AG10803 (cell line): ENCODE data around the gene DNPH1.
A peak's percentile ranks its signal among the peaks of the same experiment; 100 is the strongest.

Experiments
- DNase-seq: peaks from one replicate; pipeline ENCODE4 v3.0.0; 2010; ENCODE audit warnings: low read depth
- H3K4me3 ChIP-seq: 2 replicates; pipeline ENCODE4 v1.5.1; 2011; ENCODE audit warnings: mild to moderate bottlenecking, low read length, control low read depth
- CTCF ChIP-seq: conservative IDR thresholded peaks from 2 replicates; pipeline ENCODE4 v1.5.1; 2011; ENCODE audit warnings: mild to moderate bottlenecking, low read length, control low read depth, inconsistent platforms

DNPH1 gene

DNA sequence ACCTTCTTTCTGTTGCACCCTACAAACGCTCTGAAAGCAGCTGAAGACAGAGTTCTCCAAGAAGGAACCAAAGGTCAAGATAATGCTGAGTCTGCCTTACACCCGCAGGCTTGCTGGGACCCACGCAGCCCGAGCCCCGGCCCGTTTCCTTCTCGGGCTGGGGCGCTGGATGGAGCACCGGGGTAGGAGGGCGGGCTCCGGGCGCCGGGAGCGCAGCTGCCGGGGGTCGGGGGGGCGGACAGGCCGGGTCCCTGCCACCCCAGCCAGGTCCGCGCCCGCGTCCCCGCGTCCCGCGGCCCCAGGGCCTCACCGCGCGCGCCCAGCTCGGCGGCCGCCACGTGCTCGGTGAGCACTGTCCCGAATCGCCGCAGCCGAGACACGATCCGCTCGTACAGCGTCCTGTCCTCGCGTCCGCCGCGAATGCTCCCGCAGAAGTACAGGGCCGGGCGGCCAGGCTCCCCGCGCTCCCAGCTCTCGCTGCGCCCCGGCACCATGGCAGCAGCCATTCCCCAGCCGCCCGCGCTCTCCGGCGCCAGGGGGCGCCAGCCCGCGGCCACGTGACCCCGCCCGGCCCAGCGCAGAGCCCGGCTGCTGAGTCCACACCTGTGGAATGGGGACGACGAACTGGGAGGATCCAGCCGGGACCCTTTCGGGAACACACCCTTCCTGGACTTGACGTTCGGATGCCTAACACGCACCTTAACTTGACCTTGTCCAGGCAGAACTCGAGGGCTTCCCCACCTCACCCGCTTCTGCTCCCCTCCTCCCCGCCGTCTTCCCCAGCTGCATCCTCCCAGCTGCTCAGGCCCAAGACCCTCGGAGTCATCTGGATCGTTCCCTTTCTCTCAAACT is at the start of gene DNPH1:
Gene DNPH1, minus strand, starts transcription at position 531 of the 852 bp plus-strand sequence. Its CDS starts 25 bp downstream, at position 506.
- TF ChIP-seq CTCF: peak; percentile 44
- peak; percentile 59 for DNase-seq
- peak within 1 kb of the TSS; percentile 64 for H3K4me3 ChIP-seq

GRCh38 chr6:43278524-43279078 is 49.3 kb upstream of the DNPH1 start:
- peak; percentile 39 for DNase-seq
- TF ChIP-seq CTCF: no peak
- H3K4me3 ChIP-seq: no peak overlapping the region

DNA sequence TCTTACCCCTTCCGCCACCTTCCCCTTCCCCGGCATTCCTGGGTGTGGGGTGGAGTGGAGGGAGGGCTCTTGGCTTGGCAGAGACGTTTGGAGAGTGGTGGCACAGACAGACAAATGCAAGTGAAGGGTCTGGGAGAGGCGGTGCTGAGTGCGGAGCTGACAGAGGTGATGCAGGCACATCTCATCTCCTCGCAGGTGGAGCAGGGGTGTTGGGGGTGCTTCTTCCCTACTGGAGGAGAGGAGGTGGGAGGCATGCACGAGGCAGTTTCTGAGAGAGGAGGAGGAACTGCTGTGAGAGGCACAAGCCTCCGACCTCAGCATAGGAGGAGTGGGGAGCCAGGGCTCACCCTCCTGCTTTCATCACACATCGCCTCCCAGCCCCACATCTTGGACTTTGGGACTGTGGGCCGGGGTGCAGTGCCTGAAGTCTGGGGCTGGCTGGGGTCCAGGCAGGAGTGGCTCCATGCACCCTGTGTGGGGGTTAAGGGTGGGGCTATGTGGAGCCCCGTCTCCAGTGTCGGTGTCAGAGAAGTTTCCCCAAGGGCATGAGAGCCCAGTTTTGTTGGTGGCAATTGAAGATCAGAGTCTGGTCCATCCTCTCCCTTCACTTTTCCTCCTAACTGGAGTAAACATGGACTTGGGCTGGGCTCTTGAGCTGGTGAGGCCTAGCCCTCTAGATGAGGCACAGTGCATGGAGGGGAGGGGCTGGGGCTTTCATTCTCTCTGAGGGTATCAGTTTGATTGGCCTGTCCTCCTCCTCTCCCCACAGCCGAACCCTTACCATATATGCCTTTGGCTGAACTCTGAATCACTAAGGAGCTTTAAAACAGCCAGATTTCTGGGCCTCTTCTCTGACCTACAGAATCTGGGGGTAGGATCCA is 48.6 kb upstream of the DNPH1 start:
- no peak overlapping the region for H3K4me3 ChIP-seq
- TF ChIP-seq CTCF: no peak

DNA sequence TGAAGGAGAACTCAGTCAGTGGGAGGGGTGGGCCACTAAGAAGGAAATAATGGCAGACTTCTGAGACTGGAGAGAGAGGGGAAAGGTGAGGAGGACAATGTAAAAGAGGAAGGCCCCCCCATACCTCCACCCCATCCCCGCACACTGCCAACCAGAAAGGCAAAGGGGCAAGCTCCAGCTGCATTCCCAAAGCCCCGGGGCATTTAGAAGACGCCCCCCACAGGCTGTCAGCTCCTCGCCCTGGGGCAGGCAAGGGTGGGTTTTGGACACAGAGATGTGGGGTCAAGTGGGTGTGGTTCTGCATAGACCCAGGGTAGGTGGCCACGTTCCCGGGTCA is 48.0 kb upstream of the DNPH1 start:
- no peak overlapping the region for H3K4me3 ChIP-seq
- TF ChIP-seq CTCF: no peak
- no peak for DNase-seq

More for the DNA sequence above, 48.6 kb upstream of the DNPH1 start:
- DNase-seq: no peak

DNA sequence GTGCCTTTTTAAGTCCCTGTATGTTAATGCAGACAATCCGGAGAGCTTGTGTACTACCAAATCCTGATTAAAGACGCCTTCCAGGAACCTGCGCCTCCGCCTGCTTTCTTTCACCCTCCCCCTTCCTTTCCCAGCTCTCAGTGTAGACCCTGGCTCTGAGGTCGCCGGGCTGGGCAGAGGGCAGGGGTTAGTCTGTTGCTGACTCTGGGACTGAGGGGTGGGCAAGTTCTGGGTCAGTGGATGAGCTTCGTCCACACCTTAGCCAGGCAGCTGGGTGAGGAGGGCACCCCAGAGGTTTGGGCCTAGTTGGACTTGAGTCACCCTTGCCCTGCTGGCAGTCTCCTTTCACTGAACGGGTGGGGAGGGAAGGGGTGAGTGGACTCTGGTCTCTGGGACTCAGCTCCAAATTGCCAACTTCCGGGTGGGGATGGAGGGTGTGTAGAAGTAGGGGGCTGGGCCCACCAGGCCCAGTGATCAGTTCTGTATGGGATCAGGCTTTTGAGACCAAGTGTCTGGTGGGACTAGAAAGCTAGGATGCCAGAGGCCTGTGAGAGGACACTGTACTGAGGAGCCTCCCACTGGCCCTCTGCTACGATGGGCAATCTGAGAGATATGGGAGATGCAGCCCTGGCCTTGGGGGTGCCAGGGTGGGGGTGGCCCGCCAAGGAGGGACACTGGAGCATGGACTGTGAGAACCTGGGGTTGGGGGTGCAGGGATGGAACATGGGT is 47.5 kb upstream of the DNPH1 start:
- TF ChIP-seq CTCF: no peak
- DNase-seq: no peak
- no peak overlapping the region for H3K4me3 ChIP-seq

DNA sequence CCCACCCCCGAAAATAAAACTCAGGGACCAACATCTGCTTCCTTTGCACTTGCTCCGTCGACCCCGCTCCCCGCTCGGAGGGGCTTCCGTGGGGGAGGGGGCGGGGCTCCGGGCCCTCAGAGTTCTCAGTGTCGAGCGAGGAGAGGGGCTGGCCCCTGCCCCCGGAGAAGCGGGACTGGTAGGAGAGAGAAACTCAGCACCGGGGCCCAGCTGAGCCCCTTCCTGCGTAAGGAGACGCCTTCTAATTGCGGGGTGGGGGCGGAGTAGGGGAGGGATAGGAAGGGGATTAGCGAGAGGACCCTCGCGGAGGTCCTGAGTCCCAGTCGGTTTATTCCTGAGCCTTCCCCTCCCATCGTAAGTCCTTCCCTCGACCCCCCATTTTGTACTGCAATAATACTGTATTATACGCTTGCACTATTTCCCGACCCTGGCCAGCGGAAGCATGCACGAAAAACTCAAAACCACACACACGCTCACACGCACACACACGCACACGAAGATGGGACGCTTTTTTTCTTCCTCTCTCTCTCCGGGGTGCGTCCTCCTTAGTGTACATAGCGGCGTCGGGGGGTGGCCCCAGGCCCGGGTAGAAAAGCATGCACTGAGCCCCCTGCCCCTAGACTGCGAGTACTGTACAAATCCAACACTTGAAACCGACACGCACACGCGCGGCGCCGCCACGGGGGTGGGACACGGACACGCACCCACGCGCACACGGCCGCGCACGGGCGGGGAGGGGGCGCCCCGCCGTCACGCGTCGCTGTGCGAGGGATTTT is 46.7 kb upstream of the DNPH1 start:
- H3K4me3 ChIP-seq: no peak overlapping the region
- DNase-seq: peak; percentile 15
- TF ChIP-seq CTCF: no peak
